GM18517 (cell line): ENCODE data around the gene CLIC5.

Experiments
- ATAC-seq: cut with Tn5 transposase; IDR thresholded peaks from one replicate; pipeline ENCODE4 v1.9.1; 2021; ENCODE audit warnings: mild to moderate bottlenecking, moderate library complexity; ENCODE audit not compliant: unreplicated experiment

The CLIC5 gene

DNA sequence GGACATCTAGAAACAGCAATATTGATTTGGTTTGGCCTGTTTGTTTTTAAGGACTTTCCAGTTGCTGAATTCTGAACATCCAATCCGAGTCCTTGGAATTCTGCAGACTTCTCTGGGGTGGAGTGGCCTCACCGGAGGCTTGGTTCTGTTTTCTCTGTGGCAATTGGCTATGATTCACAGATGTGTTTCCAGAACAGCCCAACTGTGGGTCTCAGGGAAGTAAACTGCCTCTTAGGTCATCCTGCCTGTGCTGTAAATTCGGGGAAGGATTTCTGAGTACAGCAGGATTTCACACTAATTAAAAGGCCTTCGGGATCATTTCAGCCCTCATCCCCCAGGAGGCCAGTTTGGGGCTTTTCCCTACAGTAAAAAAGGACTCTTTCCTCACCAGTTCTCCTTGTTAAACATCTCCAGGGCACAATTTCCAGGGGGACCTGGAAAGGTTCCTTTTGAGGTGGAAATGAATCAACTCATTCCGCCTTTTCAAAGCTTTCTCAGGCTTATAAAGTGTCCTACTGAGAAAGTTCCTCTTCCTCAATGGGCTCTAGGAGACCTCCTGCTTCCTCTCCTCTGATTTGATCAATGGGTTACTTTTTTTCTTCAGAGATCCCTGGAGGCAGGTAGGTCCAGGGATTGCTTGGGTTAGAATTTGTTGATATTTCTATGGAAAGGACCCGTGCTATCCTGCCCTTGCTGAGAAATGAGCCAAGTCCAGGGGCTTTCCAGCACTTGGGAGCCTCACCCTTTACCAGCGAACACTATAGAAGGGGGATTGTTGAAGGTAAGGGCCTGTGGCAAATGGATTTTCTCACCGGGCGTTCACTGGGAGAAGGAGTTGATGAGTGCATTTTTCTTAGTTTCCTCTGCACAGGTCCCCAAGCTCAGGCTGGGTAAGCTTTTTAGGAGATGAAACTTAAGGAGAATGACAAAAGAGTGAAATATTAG lies 114.6 kb downstream of the CLIC5 start:
- no peak for ATAC-seq

DNA sequence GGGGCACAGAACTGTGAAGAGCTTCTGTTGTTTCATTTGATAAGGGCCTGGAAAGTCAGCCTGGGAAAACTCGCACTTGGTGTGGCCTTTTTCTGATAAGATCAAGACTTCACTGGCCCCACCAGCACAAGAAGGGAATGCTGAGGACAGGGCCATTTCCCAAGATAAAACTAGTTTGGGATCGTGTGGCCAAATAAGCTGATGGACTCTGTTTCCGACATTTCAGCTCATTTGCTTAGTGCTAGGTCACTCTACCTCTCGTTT lies 116.0 kb downstream of the CLIC5 start:
- no peak for ATAC-seq

DNA sequence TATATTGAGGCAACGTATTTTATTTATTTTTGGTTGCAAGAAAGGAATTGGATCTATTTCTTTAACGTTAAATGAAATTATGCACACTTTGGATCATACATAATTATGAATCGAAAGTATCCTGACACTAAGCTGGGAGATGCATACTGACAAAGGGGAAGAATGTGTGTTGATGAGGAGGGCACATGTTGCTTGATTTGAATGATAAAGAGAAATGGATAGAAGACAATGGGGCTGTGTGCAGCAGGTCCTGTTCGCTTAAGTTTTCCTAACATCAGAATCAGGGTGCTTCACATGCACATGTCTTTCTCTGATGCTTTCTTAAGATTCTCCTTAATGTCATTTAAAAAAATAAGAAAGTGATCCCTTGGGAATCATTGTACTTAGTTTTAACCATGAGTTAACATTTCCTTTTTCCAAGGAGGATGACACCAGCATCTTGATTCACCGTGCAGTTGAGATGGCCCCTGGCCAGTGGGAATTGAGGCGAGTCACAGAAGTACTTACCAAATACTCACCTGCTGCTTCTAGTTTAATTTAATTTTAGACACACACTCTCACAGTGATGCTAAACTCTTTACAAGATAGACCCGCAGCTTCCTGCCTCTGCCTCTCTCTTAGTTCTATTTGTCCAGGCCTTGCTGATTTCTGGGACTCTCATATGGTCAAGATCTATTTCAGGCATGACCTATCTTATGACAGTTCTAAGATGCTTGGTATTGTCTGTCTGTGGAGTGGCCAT lies 116.5 kb downstream of the CLIC5 start:
- no peak for ATAC-seq

DNA sequence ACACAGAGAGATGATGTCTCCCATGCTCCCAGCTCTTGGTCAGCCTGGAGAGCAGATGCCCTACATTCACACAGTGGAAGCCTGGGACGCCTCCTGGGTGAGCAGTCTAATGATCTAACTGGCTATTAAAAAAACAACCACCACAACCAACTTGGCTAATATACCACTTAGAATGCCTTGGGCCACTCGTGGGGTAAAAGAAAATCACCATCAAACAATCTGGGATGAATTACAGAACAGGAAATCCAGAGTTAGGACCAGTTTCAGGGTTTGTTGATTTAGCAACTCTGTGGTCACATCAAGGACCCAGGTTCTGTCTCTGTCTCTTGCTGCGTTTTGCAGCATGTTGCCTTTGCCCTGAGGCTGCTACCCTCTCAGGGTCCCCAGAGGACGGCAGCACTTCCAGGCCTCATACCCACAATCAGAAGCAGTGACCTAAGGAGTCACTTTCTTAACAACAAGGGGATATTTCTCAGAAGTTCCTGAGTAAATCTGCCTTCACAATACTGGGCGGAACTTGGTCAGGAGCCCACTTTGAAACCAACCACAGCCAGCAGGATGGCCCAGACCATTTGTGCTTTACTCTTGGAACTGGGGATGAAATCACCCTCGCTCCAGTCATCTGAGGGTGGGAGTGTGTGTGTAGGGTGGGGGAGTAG lies 118.7 kb downstream of the CLIC5 start:
- ATAC-seq: no peak

DNA sequence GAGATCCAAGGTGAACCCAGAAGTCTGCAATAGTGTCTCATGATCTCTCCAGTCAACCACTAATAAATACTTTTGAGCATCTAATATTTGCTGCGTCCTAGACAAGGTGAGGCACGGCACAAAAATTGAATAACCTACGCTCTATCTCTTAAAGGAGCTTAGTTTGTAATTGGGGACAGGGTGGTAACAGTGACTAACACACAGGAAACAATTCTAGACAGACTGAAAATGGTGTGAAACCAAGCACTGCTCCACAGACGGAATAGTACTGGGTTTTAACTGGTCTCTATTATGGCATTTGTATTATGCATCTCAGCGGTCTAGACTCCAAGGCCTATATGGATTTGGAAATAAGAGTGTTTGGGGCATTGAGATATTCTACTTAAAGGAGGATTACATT lies 120.1 kb downstream of the CLIC5 start:
- ATAC-seq: no peak

DNA sequence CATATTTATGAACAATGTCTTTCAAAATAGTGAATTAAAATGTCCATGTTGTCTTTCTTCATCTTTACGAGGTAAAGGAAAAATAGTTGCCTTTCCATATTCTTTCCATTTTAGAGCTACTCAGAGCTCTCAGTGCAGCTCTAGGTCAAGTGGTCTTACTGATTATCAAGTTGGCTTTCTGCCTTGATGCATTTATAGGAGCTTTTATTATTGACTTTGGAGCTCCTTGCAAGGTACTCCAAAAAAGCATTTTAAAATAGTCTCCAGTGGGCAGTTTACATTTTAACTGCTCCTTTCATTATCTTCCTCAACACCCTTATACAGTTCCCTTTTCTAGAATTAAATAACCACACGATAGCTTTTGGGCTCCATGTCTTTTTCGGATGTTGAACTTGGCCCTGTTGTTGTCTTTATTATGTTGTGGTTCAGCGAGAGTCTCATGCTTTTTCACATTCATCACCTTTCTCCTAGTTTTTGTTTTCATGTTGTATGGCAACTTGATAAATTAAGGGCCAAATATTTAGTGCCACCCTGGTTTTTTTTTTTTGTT lies 122.9 kb downstream of the CLIC5 start:
- ATAC-seq: no peak

DNA sequence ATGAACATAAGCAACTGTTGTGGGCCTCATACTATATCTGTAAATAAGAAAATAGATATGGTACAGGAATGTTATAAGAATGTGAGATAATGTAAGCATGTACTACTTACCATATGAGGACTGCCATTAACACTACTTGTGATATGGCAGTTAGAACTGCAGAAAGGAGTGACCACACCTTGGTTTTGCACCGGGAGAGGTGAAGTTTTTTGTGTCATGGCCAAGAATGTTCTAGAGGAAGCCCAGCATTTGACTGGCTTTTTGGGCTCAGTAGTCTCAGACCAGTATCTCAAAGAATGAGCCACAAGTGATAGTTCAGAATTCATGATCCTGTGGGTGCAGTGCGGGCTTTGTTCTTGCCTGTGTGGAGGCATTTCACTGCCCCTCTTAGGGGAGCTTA lies 123.5 kb downstream of the CLIC5 start:
- ATAC-seq: no peak

DNA sequence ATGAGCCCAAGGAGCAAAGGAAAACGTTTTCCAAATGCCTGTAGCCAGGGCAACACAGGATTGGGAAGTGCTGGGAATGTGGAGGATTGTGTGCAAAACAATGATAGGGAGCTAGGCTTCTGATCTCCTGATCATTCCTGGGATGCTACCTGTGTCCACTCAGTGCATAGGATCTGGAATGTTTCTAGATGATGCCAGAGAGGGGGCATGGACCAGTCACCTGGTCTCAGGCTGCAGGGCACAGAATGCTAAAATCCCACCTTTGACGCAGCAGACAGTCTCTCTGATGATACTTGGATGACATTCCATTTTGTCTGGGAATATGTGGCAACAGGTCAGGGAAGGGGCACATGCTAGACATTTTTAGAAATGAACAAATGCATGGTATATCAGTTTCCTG lies 128.9 kb downstream of the CLIC5 start:
- no peak for ATAC-seq

DNA sequence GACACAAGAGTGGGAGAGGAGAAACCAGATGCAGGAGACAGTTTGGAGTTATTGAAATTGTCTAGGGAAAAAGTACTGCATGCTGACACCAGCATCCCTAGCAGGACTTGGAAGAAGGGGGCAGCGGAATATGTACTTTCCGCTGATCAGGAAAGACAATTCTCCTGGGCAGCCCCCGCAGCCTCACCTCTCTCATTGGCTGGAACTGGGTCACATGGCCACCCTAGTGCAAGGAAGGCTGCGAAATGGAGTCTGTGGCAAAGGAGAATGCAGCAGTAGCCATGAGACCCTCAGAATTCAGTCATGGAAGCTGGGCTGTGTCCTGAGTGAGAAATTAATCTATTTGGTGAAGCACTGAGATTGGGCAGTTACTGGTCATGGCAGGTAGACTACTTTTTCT lies 131.3 kb downstream of the CLIC5 start:
- no peak for ATAC-seq

DNA sequence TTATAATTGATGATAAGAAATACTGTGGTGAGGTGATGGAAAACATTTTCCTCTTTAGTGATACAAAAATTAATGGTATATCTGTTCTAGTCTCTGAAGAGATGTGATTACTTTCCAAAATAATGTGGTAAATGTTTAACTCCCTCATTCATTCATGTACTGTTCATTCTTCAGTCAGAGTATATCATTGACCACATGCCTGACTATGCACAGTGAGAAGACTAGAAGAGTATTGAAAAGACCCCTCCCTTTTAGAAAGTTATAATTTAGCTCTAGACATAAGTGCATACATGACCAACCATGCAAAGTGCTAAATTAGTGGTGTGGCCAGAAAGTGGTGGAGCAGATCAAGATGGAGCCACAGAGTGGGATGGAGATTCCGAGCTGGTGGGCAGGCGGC lies 133.0 kb downstream of the CLIC5 start:
- no peak for ATAC-seq

DNA sequence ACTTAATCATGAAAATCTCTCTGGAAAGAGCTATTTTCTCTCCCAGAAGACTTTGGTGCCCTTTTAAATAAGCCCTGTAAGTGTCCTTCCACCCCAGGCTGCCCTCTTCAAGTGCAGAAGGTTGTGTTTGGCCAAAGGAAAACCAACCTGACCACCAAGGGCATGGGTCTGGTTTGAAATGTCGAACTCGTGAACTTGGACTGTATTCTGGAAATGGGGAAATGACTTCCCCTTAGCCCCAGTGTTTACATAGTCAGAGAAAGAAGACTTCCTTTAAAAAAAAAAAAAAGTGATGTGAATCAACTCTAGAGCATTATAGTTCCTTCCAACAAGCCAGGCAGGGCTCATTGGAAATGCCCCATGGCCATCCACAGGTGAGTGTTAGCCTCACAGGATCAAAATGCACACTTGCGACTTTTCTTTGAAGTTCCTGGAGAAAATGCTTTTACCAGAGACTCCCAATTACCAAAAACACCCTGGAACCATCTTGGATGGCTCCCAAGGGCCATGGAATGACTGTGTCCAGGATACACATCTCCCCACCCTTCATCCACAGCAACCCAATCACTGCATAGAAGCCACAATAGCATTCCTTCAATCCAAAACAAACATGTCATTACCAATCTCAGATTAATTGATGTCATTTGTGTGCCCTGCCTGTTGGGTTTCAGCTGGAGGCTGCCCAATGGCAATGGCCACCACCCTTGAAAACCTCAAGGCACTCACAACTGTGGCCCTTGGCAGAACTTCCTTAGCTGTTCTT lies 133.8 kb downstream of the CLIC5 start:
- no peak for ATAC-seq

DNA sequence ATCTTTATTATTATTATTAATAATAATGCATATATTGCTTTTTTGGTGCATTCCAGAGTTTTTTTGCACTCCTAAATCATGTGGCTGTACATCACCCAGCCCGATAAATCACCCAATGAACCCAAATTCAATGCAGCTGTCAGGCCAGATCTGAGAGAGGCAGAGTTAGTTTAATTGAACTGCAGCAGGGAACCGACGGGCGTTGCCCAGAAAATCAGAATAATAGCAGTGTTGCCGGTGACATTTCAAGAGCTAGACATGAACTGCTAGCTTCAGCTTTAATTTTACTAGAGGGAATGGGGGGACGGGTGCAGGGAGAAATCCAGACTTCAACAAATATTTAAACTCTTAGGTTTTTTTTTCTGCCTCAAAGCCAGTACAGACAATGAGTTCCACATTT lies 135.0 kb downstream of the CLIC5 start:
- ATAC-seq: no peak

DNA sequence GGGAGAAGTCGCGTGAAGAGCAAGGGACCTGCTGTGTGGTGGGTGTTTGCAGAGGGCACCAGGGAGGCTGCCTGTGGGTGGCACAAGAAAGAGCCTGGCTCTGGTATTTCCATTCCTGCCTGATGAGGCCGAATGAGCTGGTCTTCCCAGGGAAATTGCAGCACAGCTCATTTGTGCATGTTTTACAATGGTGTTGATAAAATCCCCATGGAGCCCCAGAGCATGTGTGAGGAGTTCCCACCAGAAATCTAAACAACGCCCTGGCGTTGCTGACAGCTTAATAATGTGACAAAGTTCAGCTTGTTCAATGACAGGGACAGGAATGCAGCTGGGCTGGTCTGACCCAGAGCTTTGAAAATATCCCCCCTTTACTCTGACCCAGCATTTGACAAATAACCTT lies 135.5 kb downstream of the CLIC5 start:
- ATAC-seq: no peak

DNA sequence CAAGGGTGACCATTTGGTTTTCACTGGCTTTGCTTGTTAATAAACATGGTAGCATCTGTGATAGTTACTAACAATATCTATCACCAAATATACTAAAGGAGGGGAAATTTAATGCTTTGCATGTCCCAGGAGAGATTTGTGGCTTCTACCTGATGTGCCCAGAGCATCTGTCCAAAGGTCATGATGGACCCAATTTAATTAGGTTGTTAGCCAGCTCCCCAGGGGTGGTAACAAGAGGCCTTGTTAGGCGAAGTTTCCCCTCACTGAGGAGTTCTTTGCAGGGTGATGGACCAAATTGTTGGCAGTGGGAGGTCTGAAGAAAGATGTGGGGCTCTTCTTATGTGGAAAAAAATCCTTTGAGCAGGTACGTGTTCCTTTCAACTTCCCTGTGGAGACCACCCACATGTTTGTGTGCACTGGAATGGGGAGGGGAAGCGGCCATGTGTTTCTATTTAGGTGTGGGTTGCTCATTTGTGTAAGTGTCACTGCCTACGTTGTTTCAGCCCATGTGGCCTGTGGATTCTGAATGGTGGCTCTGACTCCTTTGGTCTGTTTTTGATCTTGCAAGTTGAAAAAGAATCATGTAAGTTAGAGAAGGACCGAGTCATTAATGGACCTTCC lies 137.6 kb downstream of the CLIC5 start:
- no peak for ATAC-seq

DNA sequence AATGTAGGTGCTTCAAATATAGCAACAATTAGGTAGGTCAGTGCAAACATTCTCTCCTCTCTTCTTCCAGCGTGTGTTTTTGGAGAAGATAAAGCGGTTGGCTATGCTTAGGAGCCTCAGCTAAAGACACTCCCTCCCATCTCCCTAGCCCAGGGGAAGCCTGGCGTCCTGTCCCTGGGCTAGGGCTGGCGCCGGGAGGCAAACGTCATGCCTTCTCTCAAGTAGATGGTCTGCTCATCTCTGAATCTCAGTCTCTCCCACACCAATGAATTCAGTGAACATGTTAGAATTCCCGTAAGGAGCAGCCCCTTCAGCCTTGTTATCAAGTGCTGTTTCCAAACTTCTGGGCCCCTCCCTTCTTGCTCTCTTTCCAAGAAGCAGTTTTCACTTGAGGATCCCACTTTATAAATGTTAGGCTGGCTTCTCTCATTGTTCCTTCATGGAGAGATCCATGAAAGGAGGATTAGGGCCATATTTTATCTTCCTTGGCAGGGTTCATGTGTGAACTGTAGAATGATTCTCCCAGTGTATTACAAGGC lies 142.8 kb downstream of the CLIC5 start:
- no peak for ATAC-seq

DNA sequence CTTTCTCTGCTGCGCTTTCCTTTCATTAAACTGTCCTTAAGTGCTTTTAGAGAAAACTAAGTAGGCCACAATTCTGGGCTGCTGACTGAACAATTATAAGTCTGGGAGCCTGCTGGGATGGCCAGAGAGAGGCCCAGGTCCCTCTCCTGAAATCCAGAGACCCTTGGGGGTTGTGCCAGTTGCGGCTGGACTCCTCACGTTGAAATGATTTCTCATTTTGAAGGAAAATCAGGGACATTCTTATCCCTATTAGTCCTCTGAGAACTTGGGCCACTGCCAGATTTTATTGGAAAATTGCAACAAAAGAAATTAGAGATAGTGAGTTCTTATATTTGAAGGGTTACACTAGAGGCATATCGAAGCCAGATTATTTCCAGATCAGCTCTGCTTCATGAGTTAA lies 145.1 kb downstream of the CLIC5 start:
- ATAC-seq: no peak

DNA sequence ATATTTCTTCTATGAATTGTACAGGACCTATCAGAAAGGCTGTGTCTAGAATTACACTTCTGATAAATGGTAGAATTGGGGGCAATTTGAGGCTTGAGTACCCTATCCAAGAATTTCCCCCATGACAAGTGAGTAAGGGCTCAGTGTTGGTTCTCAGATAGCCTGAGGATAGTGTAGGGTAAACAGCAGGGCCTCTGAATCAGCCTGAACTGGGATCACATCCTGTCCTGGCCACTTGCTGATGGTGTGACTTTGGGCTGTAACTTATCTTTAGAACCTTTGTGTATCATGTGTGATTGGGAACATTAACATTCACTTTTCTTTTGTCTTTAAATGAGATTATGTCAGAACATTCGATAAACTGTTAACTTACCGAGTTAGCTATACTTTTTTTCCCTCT lies 151.0 kb downstream of the CLIC5 start:
- ATAC-seq: no peak

DNA sequence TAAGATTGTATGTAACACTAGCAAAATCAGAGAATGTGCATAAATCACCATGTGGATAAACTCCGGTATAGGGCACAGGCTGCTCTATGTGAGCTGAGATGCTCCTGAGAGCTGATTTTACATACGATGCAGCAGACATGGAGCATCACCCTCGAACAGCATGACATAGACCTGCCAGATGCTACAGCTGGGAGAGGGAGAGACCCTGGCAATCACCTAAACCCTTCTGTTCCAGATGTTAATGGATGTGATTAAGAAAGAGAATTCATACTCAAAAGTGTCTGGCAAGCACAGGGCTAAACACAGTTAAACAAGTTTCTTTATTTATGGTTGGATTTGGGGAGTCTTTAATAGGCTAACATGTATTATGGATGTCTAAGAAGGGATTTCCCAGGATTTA lies 157.0 kb downstream of the CLIC5 start:
- ATAC-seq: no peak

DNA sequence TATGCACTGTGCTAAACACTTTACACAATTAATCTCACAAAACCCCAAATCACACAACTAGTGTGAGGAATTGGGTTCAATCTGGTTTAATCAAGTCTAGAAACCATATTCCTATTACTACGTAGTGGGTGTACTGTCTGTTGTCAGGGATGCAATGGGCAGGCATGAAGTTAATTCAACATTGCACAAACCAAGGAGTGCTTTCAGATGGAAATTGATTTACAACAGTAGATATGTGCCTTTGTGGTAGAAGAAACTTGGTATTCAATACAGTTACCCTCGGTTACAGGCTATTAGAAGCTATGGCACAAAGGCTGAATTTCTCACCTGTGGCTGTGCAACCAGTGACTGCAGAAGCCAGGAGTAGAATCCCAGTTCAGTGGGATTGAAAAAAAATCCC lies 157.8 kb downstream of the CLIC5 start:
- ATAC-seq: no peak
